Esophagus squamous epithelium (tissue), 4 donors: Measurements from ENCODE around the gene SLC35E1.

ENCODE experiments used
- CTCF ChIP-seq, 6 experiments: fragments of 450-650 bp in 4 of 6; fragments of 200-600 bp in 2 of 6; sonication (generic) in 2 of 6; IDR thresholded peaks; one replicate each; pipeline ENCODE4 v1.5.1; 2016 to 2019; ENCODE audit warnings: antibody characterized with exemption in 6 of 6, mild to moderate bottlenecking in 4 of 6, moderate library complexity in 4 of 6
- POLR2A ChIP-seq, 4 donors: fragments of 450-650 bp; IDR thresholded peaks; one replicate each; pipeline ENCODE4 v1.6.1; 2017; ENCODE audit warnings: antibody characterized with exemption in 4 of 4, mild to moderate bottlenecking in 4 of 4, moderate library complexity in 3 of 4

- TF ChIP-seq POLR2A (IDR thresholded peaks at IDR 0.05) (no peak), CTCF (IDR thresholded peaks at IDR 0.05) (no peak)
These were observed 19.8 kb upstream of the SLC35E1 start for GRCh38 chr19:16591803-16592556.
